ENCODE data around the gene TMEM164. TPM values are rescaled to one million over a fixed set of nuclear protein-coding genes. Genes with fewer than 3 reads are reported as not detected.

Gene TMEM164
- total and polyA plus RNA-seq, 2 experiments from 2014 or later: 3.4 to 17.2 TPM

DNA sequence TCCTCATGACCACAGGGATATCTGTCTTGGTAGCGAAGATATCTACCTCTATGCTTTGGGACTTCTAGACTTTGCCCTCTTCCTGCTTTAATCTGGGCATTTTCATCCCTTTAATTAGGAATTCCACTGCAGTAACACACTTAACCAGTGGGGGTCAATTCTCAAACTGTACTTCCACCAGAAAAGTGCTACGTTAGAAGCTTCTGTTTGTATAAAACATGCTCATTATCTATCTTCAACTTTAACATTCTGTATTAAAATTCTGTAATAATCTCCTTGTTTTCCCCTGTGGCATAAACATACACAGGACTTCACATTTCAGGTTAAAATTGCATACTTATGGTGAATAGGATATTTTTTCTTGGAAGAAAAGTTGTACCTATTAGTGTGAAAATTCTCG is 209.4 kb downstream of the TMEM164 start:
- Mint-ChIP-seq H3K36me3 (ENCODE audit: low read depth) (no peaks in the 10 kb centered on the region), H3K9me3 (no peaks in the 10 kb centered on the region), H3K27ac (no peak overlapping the region), H3K27me3 (ENCODE audit: insufficient read depth, low read depth, poor library complexity) (peaks cover 2% of the 10 kb centered on the region), H3K4me1 (peaks cover 13% of the 10 kb centered on the region; the same call in 2 of the 3 replicates), H3K4me3 (no peak overlapping the region)
- Histone ChIP-seq H3F3A (replicated peaks; ENCODE audit: low read depth) (no peaks in the 10 kb centered on the region), H4K20me1 (replicated peaks; ENCODE audit: insufficient read depth) (no peaks in the 10 kb centered on the region; the same call in 1 of the 2 replicates), H3K27ac (ENCODE audit: low read depth) (no peak overlapping the region), H3K9me2 (ENCODE audit: insufficient read depth) (no peaks in the 10 kb centered on the region), H3K4me2 (no peak overlapping the region), H3K27me3 (ENCODE audit: insufficient read depth) (no peaks in the 10 kb centered on the region), H3K4me1 (ENCODE audit: insufficient read depth) (no peaks in the 10 kb centered on the region), H3K36me3 (ENCODE audit: insufficient read depth) (no peaks in the 10 kb centered on the region; the same call in 1 of the 2 replicates), H3K79me2 (replicated peaks; ENCODE audit: insufficient read depth) (no peaks in the 10 kb centered on the region), H3K4me3 (no peak overlapping the region), H2AFZ (no peak overlapping the region)
- peak; percentile 30 for DNase-seq (ENCODE audit: low spot score)
- ATAC-seq: no peak
- TF ChIP-seq, protein P1, sequence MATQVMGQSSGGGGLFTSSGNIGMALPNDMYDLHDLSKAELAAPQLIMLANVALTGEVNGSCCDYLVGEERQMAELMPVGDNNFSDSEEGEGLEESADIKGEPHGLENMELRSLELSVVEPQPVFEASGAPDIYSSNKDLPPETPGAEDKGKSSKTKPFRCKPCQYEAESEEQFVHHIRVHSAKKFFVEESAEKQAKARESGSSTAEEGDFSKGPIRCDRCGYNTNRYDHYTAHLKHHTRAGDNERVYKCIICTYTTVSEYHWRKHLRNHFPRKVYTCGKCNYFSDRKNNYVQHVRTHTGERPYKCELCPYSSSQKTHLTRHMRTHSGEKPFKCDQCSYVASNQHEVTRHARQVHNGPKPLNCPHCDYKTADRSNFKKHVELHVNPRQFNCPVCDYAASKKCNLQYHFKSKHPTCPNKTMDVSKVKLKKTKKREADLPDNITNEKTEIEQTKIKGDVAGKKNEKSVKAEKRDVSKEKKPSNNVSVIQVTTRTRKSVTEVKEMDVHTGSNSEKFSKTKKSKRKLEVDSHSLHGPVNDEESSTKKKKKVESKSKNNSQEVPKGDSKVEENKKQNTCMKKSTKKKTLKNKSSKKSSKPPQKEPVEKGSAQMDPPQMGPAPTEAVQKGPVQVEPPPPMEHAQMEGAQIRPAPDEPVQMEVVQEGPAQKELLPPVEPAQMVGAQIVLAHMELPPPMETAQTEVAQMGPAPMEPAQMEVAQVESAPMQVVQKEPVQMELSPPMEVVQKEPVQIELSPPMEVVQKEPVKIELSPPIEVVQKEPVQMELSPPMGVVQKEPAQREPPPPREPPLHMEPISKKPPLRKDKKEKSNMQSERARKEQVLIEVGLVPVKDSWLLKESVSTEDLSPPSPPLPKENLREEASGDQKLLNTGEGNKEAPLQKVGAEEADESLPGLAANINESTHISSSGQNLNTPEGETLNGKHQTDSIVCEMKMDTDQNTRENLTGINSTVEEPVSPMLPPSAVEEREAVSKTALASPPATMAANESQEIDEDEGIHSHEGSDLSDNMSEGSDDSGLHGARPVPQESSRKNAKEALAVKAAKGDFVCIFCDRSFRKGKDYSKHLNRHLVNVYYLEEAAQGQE (IDR thresholded peaks at IDR 0.05; ENCODE audit: unreplicated experiment): no peak
- TF ChIP-seq, protein P2, sequence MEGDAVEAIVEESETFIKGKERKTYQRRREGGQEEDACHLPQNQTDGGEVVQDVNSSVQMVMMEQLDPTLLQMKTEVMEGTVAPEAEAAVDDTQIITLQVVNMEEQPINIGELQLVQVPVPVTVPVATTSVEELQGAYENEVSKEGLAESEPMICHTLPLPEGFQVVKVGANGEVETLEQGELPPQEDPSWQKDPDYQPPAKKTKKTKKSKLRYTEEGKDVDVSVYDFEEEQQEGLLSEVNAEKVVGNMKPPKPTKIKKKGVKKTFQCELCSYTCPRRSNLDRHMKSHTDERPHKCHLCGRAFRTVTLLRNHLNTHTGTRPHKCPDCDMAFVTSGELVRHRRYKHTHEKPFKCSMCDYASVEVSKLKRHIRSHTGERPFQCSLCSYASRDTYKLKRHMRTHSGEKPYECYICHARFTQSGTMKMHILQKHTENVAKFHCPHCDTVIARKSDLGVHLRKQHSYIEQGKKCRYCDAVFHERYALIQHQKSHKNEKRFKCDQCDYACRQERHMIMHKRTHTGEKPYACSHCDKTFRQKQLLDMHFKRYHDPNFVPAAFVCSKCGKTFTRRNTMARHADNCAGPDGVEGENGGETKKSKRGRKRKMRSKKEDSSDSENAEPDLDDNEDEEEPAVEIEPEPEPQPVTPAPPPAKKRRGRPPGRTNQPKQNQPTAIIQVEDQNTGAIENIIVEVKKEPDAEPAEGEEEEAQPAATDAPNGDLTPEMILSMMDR (conservative IDR thresholded peaks at IDR 0.05; ENCODE audit: low read depth in 2 of 2): peak in 1 of 2 experiments; percentile 42; a peak in 1 of 4 replicates

DNA sequence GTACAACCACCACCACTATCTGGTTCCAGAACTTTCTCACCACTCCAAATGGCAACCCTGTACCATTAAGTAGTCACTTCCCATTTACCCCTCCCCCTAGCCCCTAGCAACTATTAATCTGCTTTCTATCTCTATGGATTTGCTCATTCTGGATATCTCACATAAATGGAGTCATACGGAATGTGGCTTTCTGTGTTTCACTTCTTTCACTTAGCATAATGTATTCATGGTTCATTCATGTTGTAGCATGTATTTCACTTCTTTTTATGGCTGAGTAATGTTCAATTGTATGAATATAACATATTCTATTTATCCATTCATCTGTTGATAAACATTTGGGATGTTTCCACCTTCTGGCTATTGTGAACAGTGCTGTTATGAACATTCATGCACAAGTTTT is 210.3 kb downstream of the TMEM164 start:
- H3K27me3 Mint-ChIP-seq (ENCODE audit: insufficient read depth, low read depth, poor library complexity): peaks cover 2% of the 10 kb centered on the region
- Histone ChIP-seq H4K20me1 (replicated peaks; ENCODE audit: insufficient read depth) (no peaks in the 10 kb centered on the region; the same call in 1 of the 2 replicates), H3K4me1 (ENCODE audit: insufficient read depth) (no peaks in the 10 kb centered on the region), H3F3A (replicated peaks; ENCODE audit: low read depth) (no peaks in the 10 kb centered on the region), H3K9me2 (ENCODE audit: insufficient read depth) (no peaks in the 10 kb centered on the region), H3K79me2 (replicated peaks; ENCODE audit: insufficient read depth) (no peaks in the 10 kb centered on the region), H3K4me3 (no peak overlapping the region), H3K4me2 (no peak overlapping the region), H3K36me3 (ENCODE audit: insufficient read depth) (no peaks in the 10 kb centered on the region; the same call in 1 of the 2 replicates), H3K27me3 (ENCODE audit: insufficient read depth) (no peaks in the 10 kb centered on the region), H2AFZ (no peak overlapping the region), H3K27ac (ENCODE audit: low read depth) (no peak overlapping the region)
- no peaks in the 10 kb centered on the region for H3K36me3 Mint-ChIP-seq (ENCODE audit: low read depth)
- H3K9me3 Mint-ChIP-seq: no peaks in the 10 kb centered on the region
- ATAC-seq: no peak
- no peak overlapping the region for H3K27ac Mint-ChIP-seq
- no peak overlapping the region for H3K4me3 Mint-ChIP-seq
- DNase-seq (ENCODE audit: low spot score): no peak
- peaks cover 13% of the 10 kb centered on the region; the same call in 2 of the 3 replicates for H3K4me1 Mint-ChIP-seq
- TF ChIP-seq, protein P3, sequence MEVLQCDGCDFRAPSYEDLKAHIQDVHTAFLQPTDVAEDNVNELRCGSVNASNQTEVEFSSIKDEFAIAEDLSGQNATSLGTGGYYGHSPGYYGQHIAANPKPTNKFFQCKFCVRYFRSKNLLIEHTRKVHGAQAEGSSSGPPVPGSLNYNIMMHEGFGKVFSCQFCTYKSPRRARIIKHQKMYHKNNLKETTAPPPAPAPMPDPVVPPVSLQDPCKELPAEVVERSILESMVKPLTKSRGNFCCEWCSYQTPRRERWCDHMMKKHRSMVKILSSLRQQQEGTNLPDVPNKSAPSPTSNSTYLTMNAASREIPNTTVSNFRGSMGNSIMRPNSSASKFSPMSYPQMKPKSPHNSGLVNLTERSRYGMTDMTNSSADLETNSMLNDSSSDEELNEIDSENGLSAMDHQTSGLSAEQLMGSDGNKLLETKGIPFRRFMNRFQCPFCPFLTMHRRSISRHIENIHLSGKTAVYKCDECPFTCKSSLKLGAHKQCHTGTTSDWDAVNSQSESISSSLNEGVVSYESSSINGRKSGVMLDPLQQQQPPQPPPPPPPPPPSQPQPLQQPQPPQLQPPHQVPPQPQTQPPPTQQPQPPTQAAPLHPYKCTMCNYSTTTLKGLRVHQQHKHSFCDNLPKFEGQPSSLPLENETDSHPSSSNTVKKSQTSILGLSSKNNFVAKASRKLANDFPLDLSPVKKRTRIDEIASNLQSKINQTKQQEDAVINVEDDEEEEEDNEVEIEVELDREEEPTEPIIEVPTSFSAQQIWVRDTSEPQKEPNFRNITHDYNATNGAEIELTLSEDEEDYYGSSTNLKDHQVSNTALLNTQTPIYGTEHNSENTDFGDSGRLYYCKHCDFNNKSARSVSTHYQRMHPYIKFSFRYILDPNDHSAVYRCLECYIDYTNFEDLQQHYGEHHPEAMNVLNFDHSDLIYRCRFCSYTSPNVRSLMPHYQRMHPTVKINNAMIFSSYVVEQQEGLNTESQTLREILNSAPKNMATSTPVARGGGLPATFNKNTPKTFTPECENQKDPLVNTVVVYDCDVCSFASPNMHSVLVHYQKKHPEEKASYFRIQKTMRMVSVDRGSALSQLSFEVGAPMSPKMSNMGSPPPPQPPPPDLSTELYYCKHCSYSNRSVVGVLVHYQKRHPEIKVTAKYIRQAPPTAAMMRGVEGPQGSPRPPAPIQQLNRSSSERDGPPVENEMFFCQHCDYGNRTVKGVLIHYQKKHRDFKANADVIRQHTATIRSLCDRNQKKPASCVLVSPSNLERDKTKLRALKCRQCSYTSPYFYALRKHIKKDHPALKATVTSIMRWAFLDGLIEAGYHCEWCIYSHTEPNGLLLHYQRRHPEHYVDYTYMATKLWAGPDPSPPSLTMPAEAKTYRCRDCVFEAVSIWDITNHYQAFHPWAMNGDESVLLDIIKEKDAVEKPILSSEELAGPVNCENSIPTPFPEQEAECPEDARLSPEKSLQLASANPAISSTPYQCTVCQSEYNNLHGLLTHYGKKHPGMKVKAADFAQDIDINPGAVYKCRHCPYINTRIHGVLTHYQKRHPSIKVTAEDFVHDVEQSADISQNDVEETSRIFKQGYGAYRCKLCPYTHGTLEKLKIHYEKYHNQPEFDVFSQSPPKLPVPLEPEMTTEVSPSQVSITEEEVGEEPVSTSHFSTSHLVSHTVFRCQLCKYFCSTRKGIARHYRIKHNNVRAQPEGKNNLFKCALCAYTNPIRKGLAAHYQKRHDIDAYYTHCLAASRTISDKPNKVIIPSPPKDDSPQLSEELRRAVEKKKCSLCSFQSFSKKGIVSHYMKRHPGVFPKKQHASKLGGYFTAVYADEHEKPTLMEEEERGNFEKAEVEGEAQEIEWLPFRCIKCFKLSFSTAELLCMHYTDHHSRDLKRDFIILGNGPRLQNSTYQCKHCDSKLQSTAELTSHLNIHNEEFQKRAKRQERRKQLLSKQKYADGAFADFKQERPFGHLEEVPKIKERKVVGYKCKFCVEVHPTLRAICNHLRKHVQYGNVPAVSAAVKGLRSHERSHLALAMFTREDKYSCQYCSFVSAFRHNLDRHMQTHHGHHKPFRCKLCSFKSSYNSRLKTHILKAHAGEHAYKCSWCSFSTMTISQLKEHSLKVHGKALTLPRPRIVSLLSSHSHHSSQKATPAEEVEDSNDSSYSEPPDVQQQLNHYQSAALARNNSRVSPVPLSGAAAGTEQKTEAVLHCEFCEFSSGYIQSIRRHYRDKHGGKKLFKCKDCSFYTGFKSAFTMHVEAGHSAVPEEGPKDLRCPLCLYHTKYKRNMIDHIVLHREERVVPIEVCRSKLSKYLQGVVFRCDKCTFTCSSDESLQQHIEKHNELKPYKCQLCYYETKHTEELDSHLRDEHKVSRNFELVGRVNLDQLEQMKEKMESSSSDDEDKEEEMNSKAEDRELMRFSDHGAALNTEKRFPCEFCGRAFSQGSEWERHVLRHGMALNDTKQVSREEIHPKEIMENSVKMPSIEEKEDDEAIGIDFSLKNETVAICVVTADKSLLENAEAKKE (CRISPR knock-in tag; IDR thresholded peaks at IDR 0.05): no peak
- TF ChIP-seq ZNF114 (CRISPR knock-in tag; IDR thresholded peaks at IDR 0.05) (no peak), JUNB (IDR thresholded peaks at IDR 0.05; ENCODE audit: unreplicated experiment) (no peak)
- TF ChIP-seq, protein P2 (conservative IDR thresholded peaks at IDR 0.05; ENCODE audit: low read depth in 2 of 2): no peak
